B cell (primary cell): ENCODE measurements around the gene SNRK. TPM values are rescaled to one million over a fixed set of nuclear protein-coding genes. Genes with fewer than 3 reads are reported as not detected.

ENCODE experiments used
- ATAC-seq: fragments of 200-7000 bp; cut with Tn5 transposase; one replicate; pipeline ENCODE4 v1.10.0; 2021; ENCODE audit warnings: low read depth, mild to moderate bottlenecking, moderate number of reproducible peaks, moderate library complexity
- CTCF ChIA-PET: fragments of 350-600 bp; sonication (Branson Sonifier 250); formaldehyde crosslinking; loops from one replicate; lab custom pipeline; 2021; ENCODE audit warnings: antibody characterized with exemption, inconsistent platforms; lab: Charles Lee
- POLR2A ChIA-PET: fragments of 350-600 bp; sonication (Branson Sonifier 250); formaldehyde crosslinking; loops from one replicate; lab custom pipeline; 2021; ENCODE audit warnings: antibody characterized with exemption; lab: Charles Lee
- DNase-seq: peaks from one replicate; pipeline ENCODE4 v3.0.0; 2013
- H2AFZ ChIP-seq: 2 replicates; pipeline ENCODE4 v1.6.1; 2012; ENCODE audit warnings: mild to moderate bottlenecking, low read depth, low read length; ENCODE audit not compliant: insufficient read depth, poor library complexity, severe bottlenecking
- H3K27ac ChIP-seq, 2 donors: 1 replicate in 1 of 2; 2 replicates in 1 of 2; pipeline ENCODE4 v1.5.1; 2012 to 2013; ENCODE audit warnings: low read length in 2 of 2, mild to moderate bottlenecking in 2 of 2, moderate library complexity in 1 of 2
- H3K27me3 ChIP-seq, 4 experiments: fragments of 200-600 bp in 1 of 4; sonication (generic) in 1 of 4; replicated peaks in 1 of 4; 1 replicate in 2 of 4; 2 replicates in 2 of 4; pipeline versions ENCODE4 v1.6.1 to v1.7.0; 2013 to 2016; ENCODE audit warnings: low read length in 3 of 4, mild to moderate bottlenecking in 2 of 4, mixed read lengths in 1 of 4, moderate library complexity in 1 of 4; ENCODE audit not compliant: insufficient read depth in 4 of 4, control insufficient read depth in 3 of 4; ENCODE audit errors: control extremely low read depth in 1 of 4
- H3K36me3 ChIP-seq, 2 experiments: replicated peaks in 1 of 2; 1 replicate in 1 of 2; 2 replicates in 1 of 2; pipeline versions ENCODE4 v1.6.1 to v1.7.1; 2013; ENCODE audit warnings: low read length in 1 of 2; ENCODE audit not compliant: insufficient read depth in 2 of 2, control insufficient read depth in 1 of 2; ENCODE audit errors: control extremely low read depth in 1 of 2, extremely low read depth in 1 of 2
- H3K4me1 ChIP-seq, 2 donors: fragments of 200-600 bp in 1 of 2; sonication (generic) in 1 of 2; 1 replicate in 1 of 2; 2 replicates in 1 of 2; pipeline versions ENCODE4 v1.5.1 to v1.6.1; 2013 to 2017; ENCODE audit warnings: low read length in 2 of 2; ENCODE audit not compliant: control insufficient read depth in 2 of 2, insufficient read depth in 2 of 2
- H3K4me2 ChIP-seq: replicated peaks from 2 replicates; pipeline ENCODE3; 2012; ENCODE audit warnings: mild to moderate bottlenecking, low read depth, low read length; ENCODE audit not compliant: poor library complexity, severe bottlenecking
- H3K4me3 ChIP-seq, 5 experiments: fragments of 200-600 bp in 1 of 5; sonication (generic) in 1 of 5; 1 replicate in 3 of 5; 2 replicates in 2 of 5; pipeline versions ENCODE4 v1.5.1 to v1.7.0; 2011 to 2016; ENCODE audit warnings: low read length in 4 of 5, mild to moderate bottlenecking in 4 of 5, low read depth in 2 of 5, control low read depth in 1 of 5, moderate library complexity in 1 of 5; ENCODE audit not compliant: insufficient read depth in 1 of 5; ENCODE audit errors: control extremely low read depth in 1 of 5, extremely low read depth in 1 of 5
- H3K79me2 ChIP-seq: fragments of 200-600 bp; sonication (generic); one replicate; pipeline ENCODE4 v1.6.0; 2016; ENCODE audit warnings: low read length; ENCODE audit not compliant: control insufficient read depth, insufficient read depth
- H3K9ac ChIP-seq: fragments of 200-600 bp; sonication (generic); 2 replicates; pipeline ENCODE4 v1.6.1; 2017; ENCODE audit warnings: mild to moderate bottlenecking, low read length, moderate library complexity
- H3K9me3 ChIP-seq, 3 donors: one replicate each; pipeline versions ENCODE4 v1.6.1 to v1.7.1; 2013; ENCODE audit warnings: low read length in 2 of 3; ENCODE audit not compliant: control insufficient read depth in 2 of 3, insufficient read depth in 1 of 3; ENCODE audit errors: control extremely low read depth in 1 of 3
- H4K20me1 ChIP-seq: 2 replicates; pipeline ENCODE4 v1.6.0; 2012; ENCODE audit warnings: mild to moderate bottlenecking, low read length; ENCODE audit not compliant: insufficient read depth, control insufficient read depth, poor library complexity, severe bottlenecking
- H3K27ac Mint-ChIP-seq: one replicate; pipeline ENCODE4 v1.8.0; 2021; ENCODE audit warnings: mixed read lengths
- H3K27me3 Mint-ChIP-seq: one replicate; pipeline ENCODE4 v1.8.0; 2021; ENCODE audit warnings: mixed read lengths
- H3K4me1 Mint-ChIP-seq: one replicate; pipeline ENCODE4 v1.8.0; 2021; ENCODE audit warnings: mixed read lengths
- H3K4me3 Mint-ChIP-seq: one replicate; pipeline ENCODE4 v1.8.0; 2021; ENCODE audit warnings: mixed read lengths
- H3K9me3 Mint-ChIP-seq: one replicate; pipeline ENCODE4 v1.8.0; 2022; ENCODE audit warnings: mixed read lengths; ENCODE audit not compliant: insufficient read depth
- EZH2 ChIP-seq: IDR thresholded peaks from 2 replicates; pipeline ENCODE4 v1.6.1; 2012; ENCODE audit warnings: borderline replicate concordance, low read depth, mild to moderate bottlenecking, moderate library complexity, low read length; ENCODE audit not compliant: insufficient read depth, poor library complexity, severe bottlenecking
- WGBS: methylation state at CpG from one replicate; pipeline ENCODE4 v1.1.5; 2013; ENCODE audit warnings: missing lambda C conversion rate; ENCODE audit not compliant: insufficient coverage; 5-methylcytosine and 5-hydroxymethylcytosine counted together
- intact Hi-C: fragments of 100-400 bp; cut with micrococcal nuclease; formaldehyde crosslinking; loops from one replicate; pipeline ENCODE4 v1.10.0; 2022
- polyA plus RNA-seq: library from polyadenylated mRNA; depleted of rRNA; stranded (reverse); fragments of >200 nt; gene quantifications from 2 replicates; pipeline ENCODE4 v1.2.3, GENCODE V29; 2012
- total RNA-seq, 2 donors: library from RNA; stranded (reverse); fragments of 120-200 nt in 1 of 2; gene quantifications; 1 replicate in 1 of 2; 2 replicates in 1 of 2; pipeline versions ENCODE4 v1.2.3 to v1.2.4, GENCODE V29; 2013 to 2022
- TF ChIP-seq, protein P1 (sequence below): fragments of 200-600 bp; IDR thresholded peaks from one replicate; pipeline ENCODE4 v1.8.0; 2022; ENCODE audit warnings: antibody characterized with exemption, mild to moderate bottlenecking

The SNRK gene
- total and polyA plus RNA-seq, 2 donors (not counting 1 experiment from before 2014, with no cell fraction given): 17.8 to 46.7 TPM

DNA sequence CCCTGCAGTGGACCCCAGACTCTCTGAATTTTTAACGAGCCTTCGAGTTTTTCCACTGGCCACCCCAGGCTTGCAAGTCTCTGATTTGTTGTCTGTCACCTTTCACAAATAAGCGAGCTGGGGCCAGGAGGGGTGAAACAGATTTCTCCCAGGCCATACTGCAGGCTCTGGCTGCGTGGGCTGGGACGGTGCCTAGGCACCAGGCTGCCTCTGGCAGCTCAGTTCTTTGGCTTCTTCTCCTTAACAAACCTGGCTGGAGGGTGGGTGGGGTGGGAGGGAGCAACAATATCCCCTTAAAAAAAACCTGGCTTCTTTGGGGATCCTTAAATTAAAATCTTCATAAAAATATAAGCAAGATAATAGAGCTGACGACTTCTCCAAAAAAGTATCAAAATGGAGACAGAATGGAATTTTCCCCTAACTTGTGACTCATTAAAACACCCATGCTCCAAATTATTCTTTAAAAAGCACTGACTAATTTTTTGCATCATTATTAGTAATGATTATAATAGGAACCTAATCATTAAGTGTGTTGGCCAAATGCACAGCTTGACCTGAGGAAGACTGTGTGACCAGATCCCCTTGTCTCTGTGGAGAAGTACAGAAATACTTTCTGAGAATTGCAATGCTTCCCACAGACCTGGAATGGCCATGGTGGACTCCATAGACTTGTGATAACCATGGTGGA lies 84.1 kb downstream of the SNRK start:
- Histone ChIP-seq H3K27ac (no peak overlapping the region), H4K20me1 (no peaks in the 10 kb centered on the region), H3K27me3 (no peaks in the 10 kb centered on the region), H3K36me3 (no peaks in the 10 kb centered on the region), H3K4me2 (no peak overlapping the region), H3K4me3 (no peak overlapping the region), H3K4me1 (no peaks in the 10 kb centered on the region), H2AFZ (no peak overlapping the region), H3K79me2 (no peaks in the 10 kb centered on the region), H3K9me3 (no peaks in the 10 kb centered on the region), H3K9ac (no peak overlapping the region)
- 22% methylated on average over 3 of the region's 6 CpGs for WGBS
- TF ChIP-seq EZH2: no peak
- no peak overlapping the region for H3K4me3 Mint-ChIP-seq
- no peak overlapping the region for H3K27ac Mint-ChIP-seq
- H3K9me3 Mint-ChIP-seq: no peaks in the 10 kb centered on the region
- ATAC-seq (no peak), DNase-seq (no peak)
- no peaks in the 10 kb centered on the region for H3K27me3 Mint-ChIP-seq
- H3K4me1 Mint-ChIP-seq: no peaks in the 10 kb centered on the region
- ChIA-PET CTCF (no interaction called here), POLR2A (no interaction called here)
- intact Hi-C loops: no loop called here

DNA sequence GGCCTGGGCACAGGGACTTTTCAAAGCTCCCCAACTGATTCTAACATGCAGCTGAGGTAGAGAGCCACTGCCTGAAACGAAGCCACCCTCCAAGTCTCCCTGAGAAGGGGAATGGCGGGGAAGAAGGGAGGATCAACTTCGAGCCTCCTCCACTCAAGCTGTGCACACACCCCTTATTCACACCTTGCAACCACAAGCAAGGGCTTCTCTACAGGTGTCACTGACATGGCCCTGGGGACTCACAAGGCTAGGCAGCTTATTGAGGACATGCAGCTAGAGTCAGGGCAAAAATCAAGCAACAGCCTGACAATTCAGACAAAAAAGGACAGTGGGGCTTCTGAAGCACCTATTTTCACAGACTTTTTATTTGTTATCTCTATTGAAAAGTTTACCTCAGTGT lies 85.2 kb downstream of the SNRK start:
- Histone ChIP-seq H3K79me2 (no peaks in the 10 kb centered on the region), H3K4me2 (no peak overlapping the region), H3K27me3 (no peaks in the 10 kb centered on the region), H3K27ac (no peak overlapping the region), H3K4me1 (no peaks in the 10 kb centered on the region), H4K20me1 (no peaks in the 10 kb centered on the region), H3K36me3 (no peaks in the 10 kb centered on the region), H3K4me3 (no peak overlapping the region), H2AFZ (no peak overlapping the region), H3K9ac (no peak overlapping the region), H3K9me3 (no peaks in the 10 kb centered on the region)
- DNase-seq: no peak
- ChIA-PET CTCF (interaction anchor here (0.8 kb wide), 1 partner anchor 148 kb away, joined by 3 read pairs; no protein-coding TSS in a partner anchor), POLR2A (no interaction called here)
- TF ChIP-seq EZH2: no peak
- TF ChIP-seq, protein P1, sequence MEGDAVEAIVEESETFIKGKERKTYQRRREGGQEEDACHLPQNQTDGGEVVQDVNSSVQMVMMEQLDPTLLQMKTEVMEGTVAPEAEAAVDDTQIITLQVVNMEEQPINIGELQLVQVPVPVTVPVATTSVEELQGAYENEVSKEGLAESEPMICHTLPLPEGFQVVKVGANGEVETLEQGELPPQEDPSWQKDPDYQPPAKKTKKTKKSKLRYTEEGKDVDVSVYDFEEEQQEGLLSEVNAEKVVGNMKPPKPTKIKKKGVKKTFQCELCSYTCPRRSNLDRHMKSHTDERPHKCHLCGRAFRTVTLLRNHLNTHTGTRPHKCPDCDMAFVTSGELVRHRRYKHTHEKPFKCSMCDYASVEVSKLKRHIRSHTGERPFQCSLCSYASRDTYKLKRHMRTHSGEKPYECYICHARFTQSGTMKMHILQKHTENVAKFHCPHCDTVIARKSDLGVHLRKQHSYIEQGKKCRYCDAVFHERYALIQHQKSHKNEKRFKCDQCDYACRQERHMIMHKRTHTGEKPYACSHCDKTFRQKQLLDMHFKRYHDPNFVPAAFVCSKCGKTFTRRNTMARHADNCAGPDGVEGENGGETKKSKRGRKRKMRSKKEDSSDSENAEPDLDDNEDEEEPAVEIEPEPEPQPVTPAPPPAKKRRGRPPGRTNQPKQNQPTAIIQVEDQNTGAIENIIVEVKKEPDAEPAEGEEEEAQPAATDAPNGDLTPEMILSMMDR: no peak
- no peaks in the 10 kb centered on the region for H3K9me3 Mint-ChIP-seq
- no peak overlapping the region for H3K4me3 Mint-ChIP-seq
- no peak for ATAC-seq
- WGBS: no CpG with 5 or more reads among the region's 3 CpGs
- no peaks in the 10 kb centered on the region for H3K4me1 Mint-ChIP-seq
- no peak overlapping the region for H3K27ac Mint-ChIP-seq
- intact Hi-C loops: no loop called here
- H3K27me3 Mint-ChIP-seq: no peaks in the 10 kb centered on the region
